Measurements from ENCODE around the gene MBNL2. TPM values are rescaled to one million over a fixed set of nuclear protein-coding genes. Genes with fewer than 3 reads are reported as not detected.

MBNL2 gene
- total RNA-seq, 1 experiment from 2014 or later = 0.85 TPM

DNA sequence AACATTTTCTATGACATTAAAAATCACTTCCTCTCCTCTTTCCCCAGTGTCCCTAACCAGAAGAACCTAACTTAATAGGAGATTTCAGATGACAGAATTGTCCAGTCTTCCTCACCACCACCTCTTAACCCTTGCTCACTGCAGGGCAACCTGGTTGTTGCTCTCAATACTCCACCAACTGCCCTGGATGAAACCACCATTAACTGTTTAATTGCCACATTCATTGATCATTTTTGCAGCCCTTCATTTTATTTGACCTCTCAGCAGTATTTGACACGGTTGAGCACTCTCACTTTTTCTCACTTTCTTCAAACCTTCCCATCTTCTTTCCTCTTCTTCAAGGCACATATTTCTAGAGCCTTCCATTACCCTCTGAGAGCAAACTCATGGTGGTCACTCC is 84.0 kb downstream of the MBNL2 start:
- H3K4me3 Mint-ChIP-seq = no peak overlapping the region
- no peak overlapping the region; the same call in 1 of the 2 replicates for H3K27ac Mint-ChIP-seq
- no peaks in the 10 kb centered on the region; the same call in 1 of the 2 replicates for H3K27me3 Mint-ChIP-seq (ENCODE audit: low read depth)
- ATAC-seq (no peak), DNase-seq (ENCODE audit: low spot score) (no peak)
- ChIA-PET POLR2A (no interaction called here), CTCF (no interaction called here)
- H3K4me1 Mint-ChIP-seq = peaks cover 14% of the 10 kb centered on the region
- H3K36me3 Mint-ChIP-seq = no peaks in the 10 kb centered on the region
- H3K9me3 Mint-ChIP-seq = no peaks in the 10 kb centered on the region; the same call in 1 of the 2 replicates
- TF ChIP-seq USF2 (CRISPR knock-in tag; IDR thresholded peaks at IDR 0.05) (no peak), OVOL2 (CRISPR knock-in tag; IDR thresholded peaks at IDR 0.05; ENCODE audit: borderline replicate concordance) (no peak), CREM (CRISPR knock-in tag; IDR thresholded peaks at IDR 0.05) (no peak), SP1 (CRISPR knock-in tag; conservative IDR thresholded peaks at IDR 0.05) (no peak), CBFB (CRISPR knock-in tag; IDR thresholded peaks at IDR 0.05; ENCODE audit: low read depth) (no peak), ZNF281 (CRISPR knock-in tag; IDR thresholded peaks at IDR 0.05) (no peak), ATF6 (CRISPR knock-in tag; IDR thresholded peaks at IDR 0.05) (no peak), RORB (CRISPR knock-in tag; IDR thresholded peaks at IDR 0.05) (no peak), ERG (CRISPR knock-in tag; IDR thresholded peaks at IDR 0.05) (no peak), ATF2 (CRISPR knock-in tag; IDR thresholded peaks at IDR 0.05; ENCODE audit: borderline replicate concordance, low read depth) (no peak), TP53 (CRISPR knock-in tag; IDR thresholded peaks at IDR 0.05) (no peak), JAZF1 (CRISPR knock-in tag; IDR thresholded peaks at IDR 0.05) (no peak), SMAD3 (CRISPR knock-in tag; IDR thresholded peaks at IDR 0.05; ENCODE audit: borderline replicate concordance) (no peak), PREB (CRISPR knock-in tag; IDR thresholded peaks at IDR 0.05; ENCODE audit: borderline replicate concordance) (no peak)
- TF ChIP-seq, protein P1, sequence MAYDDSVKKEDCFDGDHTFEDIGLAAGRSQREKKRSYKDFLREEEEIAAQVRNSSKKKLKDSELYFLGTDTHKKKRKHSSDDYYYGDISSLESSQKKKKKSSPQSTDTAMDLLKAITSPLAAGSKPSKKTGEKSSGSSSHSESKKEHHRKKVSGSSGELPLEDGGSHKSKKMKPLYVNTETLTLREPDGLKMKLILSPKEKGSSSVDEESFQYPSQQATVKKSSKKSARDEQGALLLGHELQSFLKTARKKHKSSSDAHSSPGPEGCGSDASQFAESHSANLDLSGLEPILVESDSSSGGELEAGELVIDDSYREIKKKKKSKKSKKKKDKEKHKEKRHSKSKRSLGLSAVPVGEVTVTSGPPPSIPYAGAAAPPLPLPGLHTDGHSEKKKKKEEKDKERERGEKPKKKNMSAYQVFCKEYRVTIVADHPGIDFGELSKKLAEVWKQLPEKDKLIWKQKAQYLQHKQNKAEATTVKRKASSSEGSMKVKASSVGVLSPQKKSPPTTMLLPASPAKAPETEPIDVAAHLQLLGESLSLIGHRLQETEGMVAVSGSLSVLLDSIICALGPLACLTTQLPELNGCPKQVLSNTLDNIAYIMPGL (CRISPR knock-in tag; IDR thresholded peaks at IDR 0.05) = no peak
- TF ChIP-seq, protein P2, sequence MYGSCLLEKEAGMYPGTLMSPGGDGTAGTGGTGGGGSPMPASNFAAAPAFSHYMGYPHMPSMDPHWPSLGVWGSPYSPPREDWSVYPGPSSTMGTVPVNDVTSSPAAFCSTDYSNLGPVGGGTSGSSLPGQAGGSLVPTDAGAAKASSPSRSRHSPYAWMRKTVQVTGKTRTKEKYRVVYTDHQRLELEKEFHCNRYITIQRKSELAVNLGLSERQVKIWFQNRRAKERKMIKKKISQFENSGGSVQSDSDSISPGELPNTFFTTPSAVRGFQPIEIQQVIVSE (CRISPR knock-in tag; IDR thresholded peaks at IDR 0.05; ENCODE audit: borderline replicate concordance) = no peak
- TF ChIP-seq, protein P3, sequence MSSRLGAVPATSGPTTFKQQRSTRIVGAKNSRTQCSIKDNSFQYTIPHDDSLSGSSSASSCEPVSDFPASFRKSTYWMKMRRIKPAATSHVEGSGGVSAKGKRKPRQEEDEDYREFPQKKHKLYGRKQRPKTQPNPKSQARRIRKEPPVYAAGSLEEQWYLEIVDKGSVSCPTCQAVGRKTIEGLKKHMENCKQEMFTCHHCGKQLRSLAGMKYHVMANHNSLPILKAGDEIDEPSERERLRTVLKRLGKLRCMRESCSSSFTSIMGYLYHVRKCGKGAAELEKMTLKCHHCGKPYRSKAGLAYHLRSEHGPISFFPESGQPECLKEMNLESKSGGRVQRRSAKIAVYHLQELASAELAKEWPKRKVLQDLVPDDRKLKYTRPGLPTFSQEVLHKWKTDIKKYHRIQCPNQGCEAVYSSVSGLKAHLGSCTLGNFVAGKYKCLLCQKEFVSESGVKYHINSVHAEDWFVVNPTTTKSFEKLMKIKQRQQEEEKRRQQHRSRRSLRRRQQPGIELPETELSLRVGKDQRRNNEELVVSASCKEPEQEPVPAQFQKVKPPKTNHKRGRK (CRISPR knock-in tag; IDR thresholded peaks at IDR 0.05; ENCODE audit: borderline replicate concordance) = no peak
- TF ChIP-seq, protein P4, sequence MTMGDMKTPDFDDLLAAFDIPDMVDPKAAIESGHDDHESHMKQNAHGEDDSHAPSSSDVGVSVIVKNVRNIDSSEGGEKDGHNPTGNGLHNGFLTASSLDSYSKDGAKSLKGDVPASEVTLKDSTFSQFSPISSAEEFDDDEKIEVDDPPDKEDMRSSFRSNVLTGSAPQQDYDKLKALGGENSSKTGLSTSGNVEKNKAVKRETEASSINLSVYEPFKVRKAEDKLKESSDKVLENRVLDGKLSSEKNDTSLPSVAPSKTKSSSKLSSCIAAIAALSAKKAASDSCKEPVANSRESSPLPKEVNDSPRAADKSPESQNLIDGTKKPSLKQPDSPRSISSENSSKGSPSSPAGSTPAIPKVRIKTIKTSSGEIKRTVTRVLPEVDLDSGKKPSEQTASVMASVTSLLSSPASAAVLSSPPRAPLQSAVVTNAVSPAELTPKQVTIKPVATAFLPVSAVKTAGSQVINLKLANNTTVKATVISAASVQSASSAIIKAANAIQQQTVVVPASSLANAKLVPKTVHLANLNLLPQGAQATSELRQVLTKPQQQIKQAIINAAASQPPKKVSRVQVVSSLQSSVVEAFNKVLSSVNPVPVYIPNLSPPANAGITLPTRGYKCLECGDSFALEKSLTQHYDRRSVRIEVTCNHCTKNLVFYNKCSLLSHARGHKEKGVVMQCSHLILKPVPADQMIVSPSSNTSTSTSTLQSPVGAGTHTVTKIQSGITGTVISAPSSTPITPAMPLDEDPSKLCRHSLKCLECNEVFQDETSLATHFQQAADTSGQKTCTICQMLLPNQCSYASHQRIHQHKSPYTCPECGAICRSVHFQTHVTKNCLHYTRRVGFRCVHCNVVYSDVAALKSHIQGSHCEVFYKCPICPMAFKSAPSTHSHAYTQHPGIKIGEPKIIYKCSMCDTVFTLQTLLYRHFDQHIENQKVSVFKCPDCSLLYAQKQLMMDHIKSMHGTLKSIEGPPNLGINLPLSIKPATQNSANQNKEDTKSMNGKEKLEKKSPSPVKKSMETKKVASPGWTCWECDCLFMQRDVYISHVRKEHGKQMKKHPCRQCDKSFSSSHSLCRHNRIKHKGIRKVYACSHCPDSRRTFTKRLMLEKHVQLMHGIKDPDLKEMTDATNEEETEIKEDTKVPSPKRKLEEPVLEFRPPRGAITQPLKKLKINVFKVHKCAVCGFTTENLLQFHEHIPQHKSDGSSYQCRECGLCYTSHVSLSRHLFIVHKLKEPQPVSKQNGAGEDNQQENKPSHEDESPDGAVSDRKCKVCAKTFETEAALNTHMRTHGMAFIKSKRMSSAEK (CRISPR knock-in tag; IDR thresholded peaks at IDR 0.05; ENCODE audit: borderline replicate concordance) = no peak
